Measurements from ENCODE around the gene HMCN2.

DNA sequence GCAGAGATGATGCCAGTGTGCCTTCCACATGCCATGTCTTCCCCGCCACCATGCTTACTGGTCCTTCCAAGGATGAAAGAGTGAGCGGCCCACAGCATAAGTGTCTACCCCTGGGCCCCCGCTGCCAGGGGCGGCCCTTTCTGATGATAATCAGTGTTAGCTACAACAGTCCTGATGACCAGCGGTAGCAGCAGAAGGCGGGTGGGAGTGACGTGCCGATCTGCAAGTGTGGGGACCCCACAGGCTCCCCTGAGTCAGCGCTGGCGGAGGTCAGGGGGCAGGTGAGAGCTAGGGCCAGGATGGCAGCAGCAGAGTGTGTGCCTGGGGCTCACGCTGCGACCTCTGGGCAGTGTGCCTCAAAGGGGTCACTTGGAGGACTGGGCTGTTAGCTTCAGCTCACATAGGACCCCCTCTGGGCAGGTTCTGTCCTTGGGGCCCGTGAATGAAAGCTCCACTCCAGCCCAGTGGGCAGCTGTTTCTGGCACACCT, 80.4 kb downstream of the HMCN2 start:
- TF ChIP-seq, protein P1, sequence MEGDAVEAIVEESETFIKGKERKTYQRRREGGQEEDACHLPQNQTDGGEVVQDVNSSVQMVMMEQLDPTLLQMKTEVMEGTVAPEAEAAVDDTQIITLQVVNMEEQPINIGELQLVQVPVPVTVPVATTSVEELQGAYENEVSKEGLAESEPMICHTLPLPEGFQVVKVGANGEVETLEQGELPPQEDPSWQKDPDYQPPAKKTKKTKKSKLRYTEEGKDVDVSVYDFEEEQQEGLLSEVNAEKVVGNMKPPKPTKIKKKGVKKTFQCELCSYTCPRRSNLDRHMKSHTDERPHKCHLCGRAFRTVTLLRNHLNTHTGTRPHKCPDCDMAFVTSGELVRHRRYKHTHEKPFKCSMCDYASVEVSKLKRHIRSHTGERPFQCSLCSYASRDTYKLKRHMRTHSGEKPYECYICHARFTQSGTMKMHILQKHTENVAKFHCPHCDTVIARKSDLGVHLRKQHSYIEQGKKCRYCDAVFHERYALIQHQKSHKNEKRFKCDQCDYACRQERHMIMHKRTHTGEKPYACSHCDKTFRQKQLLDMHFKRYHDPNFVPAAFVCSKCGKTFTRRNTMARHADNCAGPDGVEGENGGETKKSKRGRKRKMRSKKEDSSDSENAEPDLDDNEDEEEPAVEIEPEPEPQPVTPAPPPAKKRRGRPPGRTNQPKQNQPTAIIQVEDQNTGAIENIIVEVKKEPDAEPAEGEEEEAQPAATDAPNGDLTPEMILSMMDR (IDR thresholded peaks at IDR 0.05): no peak
- TF ChIP-seq POLR2A (IDR thresholded peaks at IDR 0.05): no peak

All from right lobe of liver (tissue), 4 donors.